RWPE1 (cell line): ENCODE measurements around the gene MINK1.
"Not testable (repeated sequence)": the region's sequence is repeated elsewhere in the genome, so short reads cannot be mapped to it uniquely, and the experiment has no call there.

Source experiments
- CTCF ChIA-PET: fragments of 350-600 bp; sonication (Branson Sonifier 250); formaldehyde crosslinking; extraction: SDS; loops from one replicate; lab custom pipeline; 2021; lab: Yijun Ruan, JAX
- POLR2A ChIA-PET: fragments of 400-600 bp; formaldehyde crosslinking; extraction: SDS; loops from one replicate; lab custom pipeline; 2020; ENCODE audit warnings: antibody characterized with exemption; ENCODE audit not compliant: low non-redundant PET; lab: Yijun Ruan, JAX
- DNase-seq: peaks from one replicate; pipeline ENCODE4 v3.0.0; 2012; ENCODE audit warnings: low spot score
- H3K27ac ChIP-seq: fragments of 450-650 bp; 2 replicates; pipeline ENCODE4 v1.5.1; 2017
- CTCF ChIP-seq: fragments of 450-650 bp; conservative IDR thresholded peaks from 2 replicates; pipeline ENCODE4 v1.5.1; 2017; ENCODE audit warnings: low read depth, mild to moderate bottlenecking

Gene MINK1

GRCh38 chr17:4856271-4856936 is 23.3 kb downstream of the MINK1 start:
- DNase-seq = no peak
- ChIA-PET CTCF (no interaction called here), POLR2A (interaction anchor here (0.7 kb wide), 1 partner anchor 1130 kb away, joined by 3 read pairs; no protein-coding TSS in a partner anchor)
- peak overlapping the region; percentile 99 for H3K27ac ChIP-seq
- TF ChIP-seq CTCF = no peak

- DNase-seq = no peak
- POLR2A ChIA-PET = no interaction called here
- CTCF ChIA-PET = interaction anchor here (0.8 kb wide), 1 partner anchor 147 kb away, joined by 3 read pairs; no protein-coding TSS in a partner anchor
- TF ChIP-seq CTCF = no peak
- H3K27ac ChIP-seq = peak overlapping the region; percentile 99
Observed at GRCh38 chr17:4856937-4857314, 23.8 kb downstream of the MINK1 start.

GRCh38 chr17:4857347-4857746 is 24.2 kb downstream of the MINK1 start:
- DNase-seq = not testable (repeated sequence)
- POLR2A ChIA-PET = interaction anchor here (0.6 kb wide), 1 partner anchor 144 kb away, joined by 4 read pairs; no protein-coding TSS in a partner anchor
- CTCF ChIA-PET = interaction anchor here (0.8 to 1.8 kb wide), 2 partner anchors 67 to 147 kb away, joined by 3 to 10 read pairs; no protein-coding TSS in a partner anchor
- peak overlapping the region; percentile 99 for H3K27ac ChIP-seq

- no peak for TF ChIP-seq CTCF
- no peak for DNase-seq
- POLR2A ChIA-PET = no interaction called here
- CTCF ChIA-PET = interaction anchor here (0.6 to 1.8 kb wide), 2 partner anchors 68 to 247 kb away, joined by 5 to 10 read pairs; no protein-coding TSS in a partner anchor
- peak overlapping the region; percentile 99 for H3K27ac ChIP-seq
Observed at GRCh38 chr17:4858068-4858881, 25.1 kb downstream of the MINK1 start.

- DNase-seq = peak; percentile 87
- POLR2A ChIA-PET = no interaction called here
- TF ChIP-seq CTCF = no peak
- H3K27ac ChIP-seq = peak overlapping the region; percentile 99
- CTCF ChIA-PET = interaction anchor here (1.8 kb wide), 1 partner anchor 69 kb away, joined by 10 read pairs; no protein-coding TSS in a partner anchor
Observed at GRCh38 chr17:4858882-4859260, 25.7 kb downstream of the MINK1 start.

- H3K27ac ChIP-seq = peak overlapping the region; percentile 99
- no peak for TF ChIP-seq CTCF
- no peak for DNase-seq
- CTCF ChIA-PET = interaction anchor here (0.5 to 1.2 kb wide), 5 partner anchors 21 to 966 kb away, joined by 3 to 7 read pairs (median 3); partner anchors contain the start of gene ARRB2
- POLR2A ChIA-PET = no interaction called here
Observed at GRCh38 chr17:4859816-4860625, 26.9 kb downstream of the MINK1 start.
